NCI-H128 (cell line): Measurements from ENCODE around the gene MUCL3.
"Not testable (repeated sequence)": the region's sequence is repeated elsewhere in the genome, so short reads cannot be mapped to it uniquely, and the experiment has no call there.

Source experiments
- DNase-seq: peaks from one replicate; lab custom pipeline; 2025; ENCODE audit not compliant: unreplicated experiment; lab: John Stamatoyannopoulos, UW

The MUCL3 gene

GRCh38 chr6:30912746-30913520, 27.8 kb upstream of the MUCL3 start:
- no peak for DNase-seq

- DNase-seq = no peak
Measured at GRCh38 chr6:30913721-30914075, 27.1 kb upstream of the MUCL3 start.

GRCh38 chr6:30914076-30914853, 26.5 kb upstream of the MUCL3 start, which contains the start of gene VARS2:
TSS of gene VARS2 (plus strand) at chr6:30914238. CDS start at chr6:30914837, 599 bp downstream.
- peak; percentile 44 for DNase-seq

- no peak for DNase-seq
Measured at GRCh38 chr6:30914854-30915590, 25.8 kb upstream of the MUCL3 start.

- DNase-seq = peak; percentile 12
Measured at GRCh38 chr6:30915591-30915946, 25.2 kb upstream of the MUCL3 start.

GRCh38 chr6:30917041-30917440, 23.7 kb upstream of the MUCL3 start:
- no peak for DNase-seq

- no peak for DNase-seq
Measured at GRCh38 chr6:30917487-30917886, 23.3 kb upstream of the MUCL3 start.

GRCh38 chr6:30918670-30919069, 22.1 kb upstream of the MUCL3 start:
- no peak for DNase-seq

- DNase-seq = no peak
Measured at GRCh38 chr6:30922447-30922852, 18.3 kb upstream of the MUCL3 start.

- DNase-seq = not testable (repeated sequence)
Measured at GRCh38 chr6:30924040-30924627, 16.6 kb upstream of the MUCL3 start.

- no peak for DNase-seq
Measured at GRCh38 chr6:30926644-30927043, 14.1 kb upstream of the MUCL3 start.

- not testable (repeated sequence) for DNase-seq
Measured at GRCh38 chr6:30927080-30927479, 13.7 kb upstream of the MUCL3 start.

- no peak for DNase-seq
Measured at GRCh38 chr6:30928677-30929076, 12.1 kb upstream of the MUCL3 start.

- DNase-seq = no peak
Measured at GRCh38 chr6:30930506-30930905, 10.3 kb upstream of the MUCL3 start.

- DNase-seq = no peak
Measured at GRCh38 chr6:30931272-30931671, 9.5 kb upstream of the MUCL3 start.

GRCh38 chr6:30931969-30932645, 8.7 kb upstream of the MUCL3 start, which contains the start of gene SFTA2:
TSS of gene SFTA2 (minus strand) at chr6:30932170. CDS start at chr6:30932096, 74 bp downstream.
- DNase-seq = no peak

GRCh38 chr6:30932665-30933365, 8.0 kb upstream of the MUCL3 start:
- DNase-seq = no peak

GRCh38 chr6:30935018-30935417, 5.8 kb upstream of the MUCL3 start:
- DNase-seq = no peak

- no peak for DNase-seq
Measured at GRCh38 chr6:30937265-30937664, 3.5 kb upstream of the MUCL3 start.

GRCh38 chr6:30938730-30939129, 2.0 kb upstream of the MUCL3 start:
- DNase-seq = no peak
